SK-N-SH treated with all-trans-retinoic acid at 6 μM for 48 hours (cell line): ENCODE data around the gene CLCN4.

Experiments used
- OSR1 ChIP-seq: fragments of 250-450 bp; sonication (Bioruptor Pico); IDR thresholded peaks from 2 replicates; pipeline ENCODE4 v1.8.0; 2022; ENCODE audit warnings: moderate library complexity, mild to moderate bottlenecking, inconsistent platforms
- PATZ1 ChIP-seq: fragments of 250-450 bp; sonication (Bioruptor Pico); IDR thresholded peaks from 2 replicates; pipeline ENCODE4 v1.8.0; 2020; ENCODE audit warnings: mild to moderate bottlenecking, moderate library complexity, borderline replicate concordance
- PPARA ChIP-seq: fragments of 250-450 bp; sonication (Bioruptor Pico); IDR thresholded peaks from 2 replicates; pipeline ENCODE4 v1.5.0; 2020; ENCODE audit warnings: mild to moderate bottlenecking, borderline replicate concordance
- TOX ChIP-seq: fragments of 250-450 bp; sonication (Bioruptor Pico); IDR thresholded peaks from 2 replicates; pipeline ENCODE4 v1.8.0; 2021; ENCODE audit warnings: mild to moderate bottlenecking, moderate library complexity, borderline replicate concordance
- ZC3H10 ChIP-seq: fragments of 250-450 bp; sonication (Bioruptor Pico); IDR thresholded peaks from 2 replicates; pipeline ENCODE4 v1.5.1; 2021; ENCODE audit warnings: mild to moderate bottlenecking, moderate library complexity
- ZFP30 ChIP-seq: fragments of 450-650 bp; formaldehyde crosslinking; IDR thresholded peaks from 2 replicates; pipeline ENCODE4 v1.5.0; 2022; ENCODE audit warnings: mild to moderate bottlenecking, moderate library complexity
- TF ChIP-seq, protein P1 (sequence below): fragments of 250-450 bp; sonication (Bioruptor Pico); IDR thresholded peaks from 2 replicates; pipeline ENCODE4 v1.8.0; 2021; ENCODE audit warnings: low read depth, mild to moderate bottlenecking, moderate library complexity, borderline replicate concordance
- TF ChIP-seq, protein P2 (sequence below): fragments of 250-450 bp; sonication (Bioruptor Pico); IDR thresholded peaks from 2 replicates; pipeline ENCODE4 v1.5.1; 2021; ENCODE audit warnings: mild to moderate bottlenecking, moderate library complexity

- TF ChIP-seq, protein P1, sequence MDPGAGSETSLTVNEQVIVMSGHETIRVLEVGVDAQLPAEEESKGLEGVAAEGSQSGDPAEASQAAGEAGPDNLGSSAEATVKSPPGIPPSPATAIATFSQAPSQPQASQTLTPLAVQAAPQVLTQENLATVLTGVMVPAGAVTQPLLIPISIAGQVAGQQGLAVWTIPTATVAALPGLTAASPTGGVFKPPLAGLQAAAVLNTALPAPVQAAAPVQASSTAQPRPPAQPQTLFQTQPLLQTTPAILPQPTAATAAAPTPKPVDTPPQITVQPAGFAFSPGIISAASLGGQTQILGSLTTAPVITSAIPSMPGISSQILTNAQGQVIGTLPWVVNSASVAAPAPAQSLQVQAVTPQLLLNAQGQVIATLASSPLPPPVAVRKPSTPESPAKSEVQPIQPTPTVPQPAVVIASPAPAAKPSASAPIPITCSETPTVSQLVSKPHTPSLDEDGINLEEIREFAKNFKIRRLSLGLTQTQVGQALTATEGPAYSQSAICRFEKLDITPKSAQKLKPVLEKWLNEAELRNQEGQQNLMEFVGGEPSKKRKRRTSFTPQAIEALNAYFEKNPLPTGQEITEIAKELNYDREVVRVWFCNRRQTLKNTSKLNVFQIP (CRISPR knock-in tag): no peak
- TF ChIP-seq OSR1: no peak
- TF ChIP-seq PPARA (CRISPR knock-in tag): no peak
- TF ChIP-seq TOX (CRISPR knock-in tag): no peak
- TF ChIP-seq, protein P2, sequence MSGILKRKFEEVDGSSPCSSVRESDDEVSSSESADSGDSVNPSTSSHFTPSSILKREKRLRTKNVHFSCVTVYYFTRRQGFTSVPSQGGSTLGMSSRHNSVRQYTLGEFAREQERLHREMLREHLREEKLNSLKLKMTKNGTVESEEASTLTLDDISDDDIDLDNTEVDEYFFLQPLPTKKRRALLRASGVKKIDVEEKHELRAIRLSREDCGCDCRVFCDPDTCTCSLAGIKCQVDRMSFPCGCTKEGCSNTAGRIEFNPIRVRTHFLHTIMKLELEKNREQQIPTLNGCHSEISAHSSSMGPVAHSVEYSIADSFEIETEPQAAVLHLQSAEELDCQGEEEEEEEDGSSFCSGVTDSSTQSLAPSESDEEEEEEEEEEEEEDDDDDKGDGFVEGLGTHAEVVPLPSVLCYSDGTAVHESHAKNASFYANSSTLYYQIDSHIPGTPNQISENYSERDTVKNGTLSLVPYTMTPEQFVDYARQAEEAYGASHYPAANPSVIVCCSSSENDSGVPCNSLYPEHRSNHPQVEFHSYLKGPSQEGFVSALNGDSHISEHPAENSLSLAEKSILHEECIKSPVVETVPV: no peak
- no peak for TF ChIP-seq PATZ1 (CRISPR knock-in tag)
- TF ChIP-seq ZC3H10: no peak
- TF ChIP-seq ZFP30 (CRISPR knock-in tag): no peak
Observed at GRCh38 chrX:10237241-10237640, 80.5 kb downstream of the CLCN4 start.
